ENCODE measurements around the gene VCAM1.
"Not testable (repeated sequence)": the region's sequence is repeated elsewhere in the genome, so short reads cannot be mapped to it uniquely, and the experiment has no call there.

Gene VCAM1

GRCh38 chr1:100778748-100779147, 59.2 kb downstream of the VCAM1 start:
- no peak for DNase-seq (ENCODE audit: low spot score)

- no peak for DNase-seq (ENCODE audit: low spot score)
Observed at GRCh38 chr1:100780814-100781213, 61.3 kb downstream of the VCAM1 start.

- not testable (repeated sequence) for DNase-seq (ENCODE audit: low spot score)
Observed at GRCh38 chr1:100781728-100782127, 62.2 kb downstream of the VCAM1 start.

- no peak for DNase-seq (ENCODE audit: low spot score)
Observed at GRCh38 chr1:100782473-100783039, 63.0 kb downstream of the VCAM1 start.

- DNase-seq (ENCODE audit: low spot score) = no peak
Observed at GRCh38 chr1:100785470-100786052, 66.0 kb downstream of the VCAM1 start.

- DNase-seq (ENCODE audit: low spot score) = no peak
Observed at GRCh38 chr1:100786870-100787269, 67.3 kb downstream of the VCAM1 start.
